HepG2 (cell line): Measurements from ENCODE around the gene WNT5A. TPM values are rescaled to one million over a fixed set of nuclear protein-coding genes. Genes with fewer than 3 reads are reported as not detected.

Source experiments
- ATAC-seq: fragments of 200-7000 bp; cut with Tn5 transposase; 3 replicates; pipeline ENCODE4 v1.9.1; 2020; ENCODE audit warnings: mild to moderate bottlenecking, moderate library complexity
- BruUV-seq: library from RNA; stranded (reverse); fragments of 400-500 nt; replicated peaks from 2 replicates; lab custom pipeline; 2021; lab: Mats Ljungman, UMichigan
- CTCF ChIA-PET: fragments of 300-600 bp; formaldehyde crosslinking; extraction: SDS; loops from one replicate; lab custom pipeline; 2021; ENCODE audit warnings: low total read pairs, inconsistent platforms, low intra/inter-chr PET ratio; lab: Yijun Ruan, JAX
- POLR2A ChIA-PET: fragments of 350-600 bp; sonication (Branson Sonifier 250); formaldehyde crosslinking; loops from one replicate; lab custom pipeline; 2020; ENCODE audit warnings: antibody characterized with exemption, inconsistent platforms; lab: Yijun Ruan, JAX
- DNase-seq: peaks from one replicate; pipeline ENCODE4 v3.0.0-alpha.2; 2015; ENCODE audit warnings: low spot score
- FAIRE-seq: peaks from 3 replicates; lab custom pipeline; 2011; peaks lifted over from hg19 to GRCh38; lab: Jason Lieb, UNC
- H2AFZ ChIP-seq: one replicate; pipeline ENCODE4 v1.6.1; 2011; ENCODE audit warnings: low read length, inconsistent platforms
- H3K27ac ChIP-seq: fragments of 300-600 bp; 3 replicates; pipeline ENCODE4 v1.8.0; 2011; ENCODE audit warnings: mixed run types, mild to moderate bottlenecking, mixed read lengths, low read length, inconsistent platforms; ENCODE audit not compliant: insufficient read depth; ENCODE audit errors: extremely low read length
- H3K27me3 ChIP-seq, 2 experiments: fragments of 200-600 bp in 1 of 2; 2 replicates in 1 of 2; 3 replicates in 1 of 2; pipeline versions ENCODE4 v1.6.0 to v1.8.0; 2011; ENCODE audit warnings: low read length in 2 of 2, mild to moderate bottlenecking in 2 of 2, moderate library complexity in 2 of 2, inconsistent platforms in 1 of 2; ENCODE audit not compliant: insufficient read depth in 2 of 2, control insufficient read depth in 1 of 2
- H3K36me3 ChIP-seq, 2 experiments: fragments of 200-600 bp in 1 of 2; replicated peaks in 1 of 2; 2 replicates in 1 of 2; 3 replicates in 1 of 2; pipeline versions ENCODE4 v1.5.1 to v1.8.0; 2011; ENCODE audit warnings: low read length in 2 of 2, inconsistent platforms in 1 of 2; ENCODE audit not compliant: insufficient read depth in 2 of 2, control insufficient read depth in 1 of 2
- H3K4me1 ChIP-seq: 2 replicates; pipeline ENCODE4 v1.5.1; 2012; ENCODE audit warnings: low read length, inconsistent platforms; ENCODE audit not compliant: insufficient read depth
- H3K4me2 ChIP-seq: 2 replicates; pipeline ENCODE4 v1.6.0; 2011; ENCODE audit warnings: low read depth, low read length, inconsistent platforms
- H3K4me3 ChIP-seq, 3 experiments: fragments of 200-600 bp in 1 of 3; sonication (generic), shearing (Covaris generic) in 1 of 3; replicated peaks in 1 of 3; 2 replicates each; pipeline ENCODE4 v1.5.1; 2011 to 2016; ENCODE audit warnings: low read length in 3 of 3, inconsistent platforms in 2 of 3, low read depth in 2 of 3, mild to moderate bottlenecking in 2 of 3, control low read depth in 1 of 3, mixed read lengths in 1 of 3; ENCODE audit not compliant: insufficient read depth in 1 of 3
- H3K79me2 ChIP-seq: one replicate; pipeline ENCODE4 v1.6.1; 2011; ENCODE audit warnings: low read length, inconsistent platforms; ENCODE audit not compliant: insufficient read depth
- H3K9ac ChIP-seq: 2 replicates; pipeline ENCODE4 v1.6.0; 2011; ENCODE audit warnings: mild to moderate bottlenecking, low read depth, low read length, inconsistent platforms; ENCODE audit not compliant: insufficient read depth
- H3K9me3 ChIP-seq: 2 replicates; pipeline ENCODE4 v1.5.1; 2012; ENCODE audit warnings: mild to moderate bottlenecking, low read length
- H4K20me1 ChIP-seq: 2 replicates; pipeline ENCODE4 v1.6.0; 2011; ENCODE audit warnings: inconsistent platforms, mild to moderate bottlenecking, low read length, moderate library complexity; ENCODE audit not compliant: insufficient read depth
- ATF7-NPFF ChIP-seq: sonication (generic); formaldehyde crosslinking; IDR thresholded peaks from 2 replicates; pipeline ENCODE4 v1.8.1; 2023; ENCODE audit warnings: mild to moderate bottlenecking, low read depth, missing genetic modification reagents, moderate library complexity
- EHMT2 ChIP-seq: fragments of 200-600 bp; sonication (generic); IDR thresholded peaks from 2 replicates; pipeline ENCODE4 v1.7.0; 2017; ENCODE audit warnings: antibody characterized with exemption, low read depth, low read length, borderline replicate concordance
- MBNL3 ChIP-seq: fragments of 250-450 bp; sonication (Bioruptor Pico); conservative IDR thresholded peaks from 2 replicates; pipeline ENCODE4 v1.8.0; 2022; ENCODE audit warnings: mild to moderate bottlenecking, inconsistent platforms
- SOX5 ChIP-seq: IDR thresholded peaks from 2 replicates; pipeline ENCODE4 v1.6.1; 2016; ENCODE audit warnings: borderline replicate concordance
- XRCC5 ChIP-seq: fragments of 200-400 bp; formaldehyde crosslinking; optimal IDR thresholded peaks from 2 replicates; pipeline ENCODE3; 2017; ENCODE audit warnings: mild to moderate bottlenecking, low read length
- ZBTB7A ChIP-seq: sonication (generic); formaldehyde crosslinking; IDR thresholded peaks from 2 replicates; pipeline ENCODE4 v1.8.0; 2022; ENCODE audit warnings: mild to moderate bottlenecking, missing genetic modification reagents
- ZNF350 ChIP-seq: sonication (generic); formaldehyde crosslinking; IDR thresholded peaks from 2 replicates; pipeline ENCODE4 v1.4.0; 2020; ENCODE audit warnings: mild to moderate bottlenecking, low read depth, missing genetic modification reagents, borderline replicate concordance
- ZNF484 ChIP-seq: sonication (generic); formaldehyde crosslinking; IDR thresholded peaks from 2 replicates; pipeline ENCODE4 v1.5.1; 2020; ENCODE audit warnings: mild to moderate bottlenecking, low read depth, missing genetic modification reagents, borderline replicate concordance
- ZNF616 ChIP-seq: sonication (generic); formaldehyde crosslinking; IDR thresholded peaks from 2 replicates; pipeline ENCODE4 v1.5.0; 2020; ENCODE audit warnings: low read depth, mild to moderate bottlenecking, missing genetic modification reagents
- WGBS: methylation state at CpG from one replicate; pipeline ENCODE4 v1.1.6; 2017; ENCODE audit warnings: low lambda C conversion rate; 5-methylcytosine and 5-hydroxymethylcytosine counted together
- in situ Hi-C: cut with HindIII; loops from 2 replicates; pipeline ENCODE4 v1.10.0; 2017; ENCODE audit warnings: low pct_unique_long_range_greater_than_20kb; ENCODE audit not compliant: extremely low pct_ligation_motif_present
- intact Hi-C: fragments of 100-400 bp; cut with micrococcal nuclease; formaldehyde crosslinking; loops from one replicate; pipeline ENCODE4 v1.10.0; 2022; ENCODE audit not compliant: unreplicated experiment
- polyA plus RNA-seq, 8 experiments: library from polyadenylated mRNA; depleted of rRNA in 3 of 8; stranded (reverse) in 7 of 8; unstranded in 1 of 8; fragments of >200 nt; fragmentation: Illumina TruSeq in 4 of 8; extraction: Trizol in 4 of 8; gene quantifications; 2 replicates each; pipeline versions ENCODE4 v1.2.1 to v1.2.3, GENCODE V29; 2011 to 2016; ENCODE audit warnings: low read depth in 4 of 8, missing spikeins in 1 of 8, mixed read lengths in 1 of 8; ENCODE audit not compliant: insufficient read depth in 1 of 8
- total RNA-seq, 5 experiments: library from RNA; depleted of rRNA; stranded (reverse); fragments of >200 nt; fragmentation: Illumina TruSeq; extraction: Trizol; gene quantifications; 2 replicates each; pipeline ENCODE4 v1.2.3, GENCODE V29; 2016; ENCODE audit warnings: low read depth in 1 of 5

The WNT5A gene
- total and polyA plus RNA-seq, 2 of the 13 experiments (the other 11 are each of a cell fraction or from before 2014, with no cell fraction given) = not detected

DNA sequence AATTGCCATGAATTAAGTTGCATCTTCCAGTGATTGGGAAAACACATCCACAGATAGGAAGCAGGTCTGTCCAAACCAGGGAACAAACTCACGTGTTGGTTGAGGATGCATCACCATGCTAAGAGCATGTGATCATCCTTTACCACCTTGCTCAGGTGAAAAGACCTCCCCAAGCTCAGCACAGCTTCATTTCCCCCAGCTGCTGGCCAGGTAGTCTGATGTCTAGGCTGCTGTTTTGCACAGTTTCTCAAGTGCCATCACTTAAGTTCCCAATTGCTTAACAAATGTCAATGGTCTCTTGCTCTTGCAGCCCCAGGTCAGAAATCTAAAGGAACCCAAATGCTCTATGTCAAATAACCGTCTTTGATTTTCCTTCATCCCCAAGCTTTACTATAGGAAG is 34.2 kb downstream of the WNT5A start:
- ATAC-seq (no peak), DNase-seq (no peak), FAIRE-seq (no peak)
- Histone ChIP-seq H3K4me3 (no peak overlapping the region), H3K36me3 (no peaks in the 10 kb centered on the region), H3K4me1 (no peaks in the 10 kb centered on the region), H3K9me3 (no peaks in the 10 kb centered on the region), H3K27ac (no peak overlapping the region), H3K9ac (no peak overlapping the region), H3K79me2 (no peaks in the 10 kb centered on the region), H3K27me3 (no peaks in the 10 kb centered on the region; a peak in 1 of 5 replicates), H2AFZ (no peak overlapping the region), H3K4me2 (no peak overlapping the region), H4K20me1 (no peaks in the 10 kb centered on the region)
- in situ Hi-C loops (no loop called here), intact Hi-C loops (no loop called here)
- WGBS = 0% methylated on average over 2 of the region's 2 CpGs
- ChIA-PET CTCF (no interaction called here), POLR2A (no interaction called here)
- no TSS peak for BruUV-seq
- TF ChIP-seq ZNF484 (CRISPR knock-in tag) (no peak), XRCC5 (no peak), ZBTB7A (CRISPR knock-in tag) (no peak), ZNF350 (CRISPR knock-in tag) (no peak), MBNL3 (CRISPR knock-in tag) (no peak), EHMT2 (no peak)

DNA sequence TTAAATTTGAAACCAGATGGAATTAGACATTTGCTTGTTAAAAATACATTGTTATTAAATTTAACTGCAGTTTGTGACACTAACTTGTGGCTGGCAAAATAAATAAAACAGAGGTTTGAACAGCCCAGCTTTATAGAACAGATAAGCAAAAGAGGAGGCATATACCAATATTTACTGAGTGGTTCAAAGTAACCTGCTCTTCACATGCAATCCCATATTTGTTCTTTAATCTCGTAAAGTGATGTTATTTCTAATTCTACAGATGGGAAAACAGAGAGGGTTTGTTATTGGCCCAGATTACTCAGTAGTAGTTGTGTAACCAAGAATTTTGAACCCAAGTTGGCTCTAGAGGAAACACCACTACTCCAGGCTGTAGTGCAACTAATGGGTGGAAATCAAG is 37.6 kb downstream of the WNT5A start:
- TF ChIP-seq ZNF616 = no peak
- no peak for TF ChIP-seq ATF7-NPFF (CRISPR knock-in tag)
- no peak for TF ChIP-seq SOX5 (CRISPR knock-in tag)
- TF ChIP-seq, all 625 proteins: peak for 0
- Histone ChIP-seq H3K9me3 (no peaks in the 10 kb centered on the region), H3K4me3 (no peak overlapping the region), H3K79me2 (no peaks in the 10 kb centered on the region), H3K9ac (no peak overlapping the region), H2AFZ (no peak overlapping the region), H3K4me2 (no peak overlapping the region), H3K36me3 (no peaks in the 10 kb centered on the region), H3K27ac (no peak overlapping the region), H3K4me1 (peaks cover 9% of the 10 kb centered on the region), H3K27me3 (no peaks in the 10 kb centered on the region), H4K20me1 (no peaks in the 10 kb centered on the region)
- in situ Hi-C loops (no loop called here), intact Hi-C loops (no loop called here)
- ChIA-PET POLR2A (no interaction called here), CTCF (no interaction called here)
- DNase-seq (no peak), ATAC-seq (no peak), FAIRE-seq (no peak)
- 0% methylated on average over 1 of the region's 1 CpG for WGBS
- no TSS peak for BruUV-seq
